ENCODE measurements around the gene SGPP2. TPM values are rescaled to one million over a fixed set of nuclear protein-coding genes. Genes with fewer than 3 reads are reported as not detected.

The SGPP2 gene
- total RNA-seq, 1 experiment from 2014 or later: 0.09 TPM

GRCh38 chr2:222480497-222480896 lies 56.2 kb downstream of the SGPP2 start:
- ChIA-PET POLR2A (ENCODE audit: low non-redundant PET) (no interaction called here), CTCF (no interaction called here)
- DNase-seq (ENCODE audit: low spot score): no peak
- no peak overlapping the region for H3K4me3 ChIP-seq (ENCODE audit: low read depth, low read length, poor library complexity, severe bottlenecking)
- H3K27ac ChIP-seq (ENCODE audit: low read depth, low read length, poor library complexity, severe bottlenecking): no peak overlapping the region
- H3K36me3 ChIP-seq (ENCODE audit: insufficient read depth, low read length, poor library complexity, severe bottlenecking): no peaks in the 10 kb centered on the region
- no TSS peak for BruUV-seq (replicated peaks)
- H3K9me3 ChIP-seq (ENCODE audit: low read depth, low read length, poor library complexity, severe bottlenecking): no peaks in the 10 kb centered on the region
- H3K27me3 ChIP-seq (replicated peaks; ENCODE audit: insufficient read depth, low read depth, low read length, poor library complexity): no peaks in the 10 kb centered on the region
- TF ChIP-seq EZH2 (IDR thresholded peaks at IDR 0.05; ENCODE audit: borderline replicate concordance, low read depth, low read length, poor library complexity, severe bottlenecking): no peak
- TF ChIP-seq CTCF (conservative IDR thresholded peaks at IDR 0.05; ENCODE audit: low read depth, low read length): no peak
- peaks cover 19% of the 10 kb centered on the region for H3K4me1 ChIP-seq (ENCODE audit: insufficient read depth, low read length, poor library complexity, severe bottlenecking)
- intact Hi-C loops (cut with micrococcal nuclease; ENCODE audit: unreplicated experiment): loop anchor here (5.0 kb wide), 1 partner anchor 163 kb away; no protein-coding TSS in a partner anchor

GRCh38 chr2:222481941-222482340 lies 57.6 kb downstream of the SGPP2 start:
- intact Hi-C loops (cut with micrococcal nuclease; ENCODE audit: unreplicated experiment): loop anchor here (5.0 kb wide), 1 partner anchor 165 kb away; no protein-coding TSS in a partner anchor
- Histone ChIP-seq H3K9me3 (ENCODE audit: low read depth, low read length, poor library complexity, severe bottlenecking) (no peaks in the 10 kb centered on the region), H3K27ac (ENCODE audit: low read depth, low read length, poor library complexity, severe bottlenecking) (no peak overlapping the region), H3K27me3 (replicated peaks; ENCODE audit: insufficient read depth, low read depth, low read length, poor library complexity) (no peaks in the 10 kb centered on the region), H3K36me3 (ENCODE audit: insufficient read depth, low read length, poor library complexity, severe bottlenecking) (no peaks in the 10 kb centered on the region), H3K4me3 (ENCODE audit: low read depth, low read length, poor library complexity, severe bottlenecking) (no peak overlapping the region), H3K4me1 (ENCODE audit: insufficient read depth, low read length, poor library complexity, severe bottlenecking) (peaks cover 19% of the 10 kb centered on the region)
- DNase-seq (ENCODE audit: low spot score): no peak
- POLR2A ChIA-PET (ENCODE audit: low non-redundant PET): no interaction called here
- TF ChIP-seq CTCF (conservative IDR thresholded peaks at IDR 0.05; ENCODE audit: low read depth, low read length) (no peak), EZH2 (IDR thresholded peaks at IDR 0.05; ENCODE audit: borderline replicate concordance, low read depth, low read length, poor library complexity, severe bottlenecking) (no peak)
- CTCF ChIA-PET: no interaction called here
- BruUV-seq (replicated peaks): no TSS peak

- ChIA-PET POLR2A (ENCODE audit: low non-redundant PET) (no interaction called here), CTCF (interaction anchor here (0.9 to 1.2 kb wide), 2 partner anchors 78 to 166 kb away, joined by 3 to 7 read pairs; no protein-coding TSS in a partner anchor)
- intact Hi-C loops (cut with micrococcal nuclease; ENCODE audit: unreplicated experiment): loop anchor here (5.0 kb wide), 1 partner anchor 166 kb away; no protein-coding TSS in a partner anchor
- BruUV-seq (replicated peaks): no TSS peak
- peak; percentile 43 for DNase-seq (ENCODE audit: low spot score)
- H3K36me3 ChIP-seq (ENCODE audit: insufficient read depth, low read length, poor library complexity, severe bottlenecking): no peaks in the 10 kb centered on the region
- H3K27me3 ChIP-seq (replicated peaks; ENCODE audit: insufficient read depth, low read depth, low read length, poor library complexity): no peaks in the 10 kb centered on the region
- H3K9me3 ChIP-seq (ENCODE audit: low read depth, low read length, poor library complexity, severe bottlenecking): no peaks in the 10 kb centered on the region
- no peak overlapping the region for H3K4me3 ChIP-seq (ENCODE audit: low read depth, low read length, poor library complexity, severe bottlenecking)
- no peak overlapping the region for H3K27ac ChIP-seq (ENCODE audit: low read depth, low read length, poor library complexity, severe bottlenecking)
- no peak for TF ChIP-seq EZH2 (IDR thresholded peaks at IDR 0.05; ENCODE audit: borderline replicate concordance, low read depth, low read length, poor library complexity, severe bottlenecking)
- TF ChIP-seq CTCF (conservative IDR thresholded peaks at IDR 0.05; ENCODE audit: low read depth, low read length): peak; percentile 40; the same call in 1 of the 2 replicates
- peaks cover 17% of the 10 kb centered on the region for H3K4me1 ChIP-seq (ENCODE audit: insufficient read depth, low read length, poor library complexity, severe bottlenecking)
Measured at GRCh38 chr2:222483513-222484039, 59.2 kb downstream of the SGPP2 start.
